ENCODE data around the gene PREX1.

The PREX1 gene

GRCh38 chr20:48605364-48606171 lies 222.2 kb downstream of the PREX1 start:
- no peak for DNase-seq (ENCODE audit: low read depth)
- no peak overlapping the region for H3K4me3 ChIP-seq (ENCODE audit: low read depth, low read length)
- TF ChIP-seq MYC (IDR thresholded peaks at IDR 0.05; ENCODE audit: low read depth, low read length), result no peak
- TF ChIP-seq MAX (IDR thresholded peaks at IDR 0.05; ENCODE audit: low read depth, low read length), result no peak
- TF ChIP-seq POLR2A (IDR thresholded peaks at IDR 0.05; ENCODE audit: extremely low read depth, insufficient read length), result no peak
- no peak for TF ChIP-seq CTCF (IDR thresholded peaks at IDR 0.05; ENCODE audit: low read depth, low read length)

GRCh38 chr20:48604936-48605335 lies 222.9 kb downstream of the PREX1 start:
- H3K4me3 ChIP-seq (ENCODE audit: low read depth, low read length), result no peak overlapping the region
- no peak for DNase-seq (ENCODE audit: low read depth)
- no peak for TF ChIP-seq MYC (IDR thresholded peaks at IDR 0.05; ENCODE audit: low read depth, low read length)
- TF ChIP-seq CTCF (IDR thresholded peaks at IDR 0.05; ENCODE audit: low read depth, low read length), result no peak
- no peak for TF ChIP-seq MAX (IDR thresholded peaks at IDR 0.05; ENCODE audit: low read depth, low read length)
- TF ChIP-seq POLR2A (IDR thresholded peaks at IDR 0.05; ENCODE audit: extremely low read depth, insufficient read length), result no peak

DNA sequence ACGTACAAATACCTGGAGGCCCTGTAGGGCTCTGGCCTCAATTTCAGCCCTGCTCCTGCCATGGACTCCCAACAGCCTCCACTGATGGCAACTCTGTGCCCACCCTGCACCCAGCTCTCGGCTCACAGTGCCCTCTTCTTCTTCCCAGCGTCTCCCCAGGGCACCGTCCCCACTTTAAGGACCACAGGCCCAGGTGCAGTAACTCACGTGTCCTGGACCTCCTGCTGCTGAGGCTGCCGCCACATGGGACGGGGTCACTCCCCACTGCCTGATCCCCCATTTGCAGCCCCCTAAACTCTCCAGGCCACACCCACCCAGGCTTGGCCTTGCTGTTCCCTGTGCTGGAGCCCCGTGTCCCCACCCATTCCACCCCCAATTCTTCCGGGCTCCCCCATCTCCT lies 223.4 kb downstream of the PREX1 start:
- TF ChIP-seq CTCF (IDR thresholded peaks at IDR 0.05; ENCODE audit: low read depth, low read length) (no peak), MYC (IDR thresholded peaks at IDR 0.05; ENCODE audit: low read depth, low read length) (no peak), POLR2A (IDR thresholded peaks at IDR 0.05; ENCODE audit: extremely low read depth, insufficient read length) (no peak), MAX (IDR thresholded peaks at IDR 0.05; ENCODE audit: low read depth, low read length) (no peak)
- DNase-seq (ENCODE audit: low read depth), result no peak
- H3K4me3 ChIP-seq (ENCODE audit: low read depth, low read length), result no peak overlapping the region

- DNase-seq (ENCODE audit: low read depth), result no peak
Observed at GRCh38 chr20:48603819-48604405, 223.9 kb downstream of the PREX1 start.

More at GRCh38 chr20:48603819-48604405, 223.9 kb downstream of the PREX1 start:
- TF ChIP-seq POLR2A (IDR thresholded peaks at IDR 0.05; ENCODE audit: extremely low read depth, insufficient read length), result no peak
- no peak for TF ChIP-seq CTCF (IDR thresholded peaks at IDR 0.05; ENCODE audit: low read depth, low read length)
- no peak for TF ChIP-seq MAX (IDR thresholded peaks at IDR 0.05; ENCODE audit: low read depth, low read length)
- no peak for TF ChIP-seq MYC (IDR thresholded peaks at IDR 0.05; ENCODE audit: low read depth, low read length)
- H3K4me3 ChIP-seq (ENCODE audit: low read depth, low read length), result no peak overlapping the region
